ENCODE measurements around the gene ANGPT4. TPM values are rescaled to one million over a fixed set of nuclear protein-coding genes. Genes with fewer than 3 reads are reported as not detected.

Gene ANGPT4
- total RNA-seq, 1 experiment from 2014 or later, result not detected

DNA sequence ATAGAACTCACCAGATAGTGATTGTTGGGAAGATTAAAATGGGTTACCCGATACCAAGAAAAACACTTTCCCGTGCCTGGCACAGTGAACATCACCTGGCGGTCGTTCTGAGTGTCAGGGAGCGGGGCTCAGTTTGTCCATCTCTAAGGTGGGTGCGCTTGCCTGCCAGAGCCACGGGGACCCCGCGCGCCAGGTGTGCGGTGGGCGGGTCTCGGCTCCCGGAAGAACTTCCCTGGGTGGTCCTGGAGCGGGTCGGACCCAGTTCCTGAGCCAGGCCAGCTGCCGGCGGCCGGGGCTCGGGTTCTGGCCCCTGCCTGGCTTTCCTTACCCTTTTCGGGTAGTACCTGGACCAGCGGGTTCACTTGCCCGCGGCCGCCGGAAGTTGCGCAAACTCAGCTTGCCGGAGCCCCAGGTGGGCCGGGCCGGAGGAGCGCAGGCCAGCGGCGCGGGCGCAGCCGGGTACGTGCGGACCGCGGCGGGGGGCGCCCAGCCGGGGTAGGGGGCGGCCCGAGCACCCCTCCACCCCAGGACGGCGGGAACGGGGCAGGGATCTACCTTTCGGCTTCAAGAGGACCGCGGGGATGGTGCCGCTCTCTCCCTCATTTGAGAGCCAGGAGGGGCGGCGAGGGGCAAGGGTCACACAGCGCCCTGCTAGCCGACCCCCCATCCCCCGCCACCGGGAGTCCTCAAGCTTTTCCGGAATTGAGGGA, 75.1 kb downstream of the ANGPT4 start:
- H3K27me3 ChIP-seq (replicated peaks; ENCODE audit: control insufficient read depth, insufficient read depth, low read length), result no peaks in the 10 kb centered on the region
- H3K27me3 Mint-ChIP-seq (ENCODE audit: insufficient read depth, unreplicated experiment), result no peaks in the 10 kb centered on the region
- ChIA-PET POLR2A (no interaction called here), CTCF (interaction anchor here (0.6 kb wide), 1 partner anchor 268 kb away, joined by 4 read pairs; no protein-coding TSS in a partner anchor)
- H3K4me3 ChIP-seq (ENCODE audit: low read depth, low read length), result peak overlapping the region; percentile 83
- TF ChIP-seq, protein P1, sequence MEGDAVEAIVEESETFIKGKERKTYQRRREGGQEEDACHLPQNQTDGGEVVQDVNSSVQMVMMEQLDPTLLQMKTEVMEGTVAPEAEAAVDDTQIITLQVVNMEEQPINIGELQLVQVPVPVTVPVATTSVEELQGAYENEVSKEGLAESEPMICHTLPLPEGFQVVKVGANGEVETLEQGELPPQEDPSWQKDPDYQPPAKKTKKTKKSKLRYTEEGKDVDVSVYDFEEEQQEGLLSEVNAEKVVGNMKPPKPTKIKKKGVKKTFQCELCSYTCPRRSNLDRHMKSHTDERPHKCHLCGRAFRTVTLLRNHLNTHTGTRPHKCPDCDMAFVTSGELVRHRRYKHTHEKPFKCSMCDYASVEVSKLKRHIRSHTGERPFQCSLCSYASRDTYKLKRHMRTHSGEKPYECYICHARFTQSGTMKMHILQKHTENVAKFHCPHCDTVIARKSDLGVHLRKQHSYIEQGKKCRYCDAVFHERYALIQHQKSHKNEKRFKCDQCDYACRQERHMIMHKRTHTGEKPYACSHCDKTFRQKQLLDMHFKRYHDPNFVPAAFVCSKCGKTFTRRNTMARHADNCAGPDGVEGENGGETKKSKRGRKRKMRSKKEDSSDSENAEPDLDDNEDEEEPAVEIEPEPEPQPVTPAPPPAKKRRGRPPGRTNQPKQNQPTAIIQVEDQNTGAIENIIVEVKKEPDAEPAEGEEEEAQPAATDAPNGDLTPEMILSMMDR (IDR thresholded peaks at IDR 0.05; ENCODE audit: insufficient read depth in 1 of 2, low read depth in 1 of 2, low read length in 1 of 2, severe bottlenecking in 1 of 2, unreplicated experiment in 1 of 2), result no peak
- no peaks in the 10 kb centered on the region; the same call in 1 of the 2 replicates for H3K36me3 ChIP-seq (ENCODE audit: control insufficient read depth, insufficient read depth, low read length)
- peak overlapping the region; percentile 12 for H3K27ac Mint-ChIP-seq (ENCODE audit: unreplicated experiment)
- peak overlapping the region; percentile 76 for H3K4me3 Mint-ChIP-seq (ENCODE audit: unreplicated experiment)
- BruUV-seq (replicated peaks), result no TSS peak
- no peaks in the 10 kb centered on the region for H3K9me3 Mint-ChIP-seq (ENCODE audit: unreplicated experiment)
- peaks cover 14% of the 10 kb centered on the region for H3K4me1 Mint-ChIP-seq (ENCODE audit: low read depth, unreplicated experiment)
- intact Hi-C loops (cut with micrococcal nuclease; ENCODE audit: unreplicated experiment), result loop anchor here (1.0 kb wide), 1 partner anchor 8 kb away; the partner anchor contains the start of gene FAM110A
- no peaks in the 10 kb centered on the region for H3K9me3 ChIP-seq
- DNase-seq, result peak; percentile 74 to 75
- H3K36me3 Mint-ChIP-seq (ENCODE audit: insufficient read depth, unreplicated experiment), result peaks cover 16% of the 10 kb centered on the region
- peaks cover 22% of the 10 kb centered on the region for H3K4me1 ChIP-seq

DNA sequence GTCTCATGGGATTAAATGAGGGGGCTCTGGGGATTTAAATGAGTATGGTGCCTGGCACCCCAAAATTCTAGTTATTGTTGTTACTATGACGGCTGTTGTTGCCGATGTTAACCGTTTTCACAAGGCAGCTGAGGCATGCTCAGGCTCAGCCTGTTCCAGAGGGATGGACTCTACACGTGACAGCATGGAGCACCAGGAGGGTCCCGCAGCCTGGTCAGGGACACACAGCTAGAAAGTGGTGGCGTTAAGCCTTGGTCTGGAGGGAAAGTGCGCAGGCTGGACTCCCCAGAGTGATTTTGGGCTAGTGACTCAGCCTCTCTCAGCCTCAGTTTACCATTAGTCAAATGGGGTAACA, 75.7 kb downstream of the ANGPT4 start:
- Mint-ChIP-seq H3K4me1 (ENCODE audit: low read depth, unreplicated experiment) (peaks cover 16% of the 10 kb centered on the region), H3K27ac (ENCODE audit: unreplicated experiment) (peak overlapping the region; percentile 12), H3K36me3 (ENCODE audit: insufficient read depth, unreplicated experiment) (peaks cover 10% of the 10 kb centered on the region), H3K9me3 (ENCODE audit: unreplicated experiment) (no peaks in the 10 kb centered on the region), H3K4me3 (ENCODE audit: unreplicated experiment) (peak overlapping the region; percentile 76), H3K27me3 (ENCODE audit: insufficient read depth, unreplicated experiment) (no peaks in the 10 kb centered on the region)
- Histone ChIP-seq H3K4me3 (ENCODE audit: low read depth, low read length) (peak overlapping the region; percentile 83), H3K36me3 (ENCODE audit: control insufficient read depth, insufficient read depth, low read length) (no peaks in the 10 kb centered on the region; the same call in 1 of the 2 replicates), H3K9me3 (no peaks in the 10 kb centered on the region), H3K4me1 (peaks cover 22% of the 10 kb centered on the region), H3K27me3 (replicated peaks; ENCODE audit: control insufficient read depth, insufficient read depth, low read length) (no peaks in the 10 kb centered on the region)
- TSS peak; percentile 43 for BruUV-seq (replicated peaks)
- POLR2A ChIA-PET, result no interaction called here
- TF ChIP-seq, protein P1 (IDR thresholded peaks at IDR 0.05; ENCODE audit: insufficient read depth in 1 of 2, low read depth in 1 of 2, low read length in 1 of 2, severe bottlenecking in 1 of 2, unreplicated experiment in 1 of 2), result no peak
- intact Hi-C loops (cut with micrococcal nuclease; ENCODE audit: unreplicated experiment), result no loop called here
- CTCF ChIA-PET, result no interaction called here
- DNase-seq, result no peak

DNA sequence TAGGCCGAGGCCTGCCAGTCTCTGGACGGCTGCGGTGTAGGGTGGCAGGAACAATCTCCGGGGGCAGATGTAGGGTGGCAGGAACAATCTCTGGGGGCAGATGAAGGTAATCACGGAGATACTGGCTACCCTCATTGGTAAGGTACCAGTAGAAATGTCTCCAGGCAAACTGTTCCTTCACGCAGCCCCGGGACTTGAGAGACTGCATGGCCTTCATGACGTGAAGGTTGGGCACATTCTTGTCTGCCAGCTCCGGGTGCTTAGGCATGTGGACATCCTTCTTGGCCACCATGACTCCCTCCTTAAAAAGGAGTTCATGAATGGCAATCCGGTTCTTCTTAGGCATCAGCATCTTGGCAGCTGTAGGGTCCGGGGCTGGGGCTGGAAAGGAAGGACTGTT, 76.5 kb downstream of the ANGPT4 start:
- POLR2A ChIA-PET, result no interaction called here
- intact Hi-C loops (cut with micrococcal nuclease; ENCODE audit: unreplicated experiment), result no loop called here
- H3K36me3 Mint-ChIP-seq (ENCODE audit: insufficient read depth, unreplicated experiment), result peaks cover 6% of the 10 kb centered on the region
- Histone ChIP-seq H3K36me3 (ENCODE audit: control insufficient read depth, insufficient read depth, low read length) (no peaks in the 10 kb centered on the region; the same call in 1 of the 2 replicates), H3K9me3 (no peaks in the 10 kb centered on the region), H3K4me3 (ENCODE audit: low read depth, low read length) (no peak overlapping the region), H3K4me1 (peaks cover 22% of the 10 kb centered on the region), H3K27me3 (replicated peaks; ENCODE audit: control insufficient read depth, insufficient read depth, low read length) (no peaks in the 10 kb centered on the region)
- H3K27ac Mint-ChIP-seq (ENCODE audit: unreplicated experiment), result no peak overlapping the region
- BruUV-seq (replicated peaks), result no TSS peak
- no peaks in the 10 kb centered on the region for H3K9me3 Mint-ChIP-seq (ENCODE audit: unreplicated experiment)
- no peaks in the 10 kb centered on the region for H3K27me3 Mint-ChIP-seq (ENCODE audit: insufficient read depth, unreplicated experiment)
- DNase-seq, result no peak
- TF ChIP-seq, protein P1 (IDR thresholded peaks at IDR 0.05; ENCODE audit: insufficient read depth in 1 of 2, low read depth in 1 of 2, low read length in 1 of 2, severe bottlenecking in 1 of 2, unreplicated experiment in 1 of 2), result no peak
- H3K4me3 Mint-ChIP-seq (ENCODE audit: unreplicated experiment), result peak overlapping the region; percentile 76
- CTCF ChIA-PET, result no interaction called here
- H3K4me1 Mint-ChIP-seq (ENCODE audit: low read depth, unreplicated experiment), result peaks cover 20% of the 10 kb centered on the region
